T-helper 1 cell (primary cell): ENCODE measurements around the gene C3orf52.

ENCODE experiments used
- DNase-seq, 5 donors: peaks; one replicate each; pipeline ENCODE4 v3.0.0-alpha.2; 2012 to 2020

Gene C3orf52

GRCh38 chr3:112136959-112137693 is 50.9 kb downstream of the C3orf52 start:
- peak in 1 of 5 donors; percentile 50 for DNase-seq

GRCh38 chr3:112137781-112138180 is 51.6 kb downstream of the C3orf52 start:
- DNase-seq, result no peak

- DNase-seq, result no peak
These were observed 52.2 kb downstream of the C3orf52 start for GRCh38 chr3:112138219-112138969.

GRCh38 chr3:112140584-112140983 is 54.4 kb downstream of the C3orf52 start:
- DNase-seq, result no peak

GRCh38 chr3:112141293-112141692 is 55.1 kb downstream of the C3orf52 start:
- DNase-seq, result no peak

- DNase-seq, result peak in 1 of 5 donors; percentile 61
These were observed 57.1 kb downstream of the C3orf52 start for GRCh38 chr3:112143251-112143650.

- DNase-seq, result peak in 1 of 5 donors; percentile 23
These were observed 57.5 kb downstream of the C3orf52 start for GRCh38 chr3:112143689-112144088.

GRCh38 chr3:112149136-112149535 is 62.9 kb downstream of the C3orf52 start:
- DNase-seq, result no peak

- no peak for DNase-seq
These were observed 81.6 kb downstream of the C3orf52 start for GRCh38 chr3:112167758-112168157.
